ENCODE results near the gene ADAM10.

Gene ADAM10

GRCh38 chr15:58755956-58756355, 6.4 kb upstream of the ADAM10 start (continued):
- no peak for TF ChIP-seq INSM2 (tag by site-specific recombination; IDR thresholded peaks at IDR 0.05)
- TF ChIP-seq ZNF837 (tag by site-specific recombination; IDR thresholded peaks at IDR 0.05) = no peak
- TF ChIP-seq ZNF362 (tag by site-specific recombination; IDR thresholded peaks at IDR 0.05) = no peak
- TF ChIP-seq ZNF341 (tag by site-specific recombination; IDR thresholded peaks at IDR 0.05; ENCODE audit: low read depth) = no peak
- no peak for TF ChIP-seq GLIS2 (tag by site-specific recombination; IDR thresholded peaks at IDR 0.05)
- TF ChIP-seq ZBTB49 (tag by site-specific recombination; IDR thresholded peaks at IDR 0.05; ENCODE audit: low read depth) = no peak
- no peak for TF ChIP-seq ZNF280D (tag by site-specific recombination; IDR thresholded peaks at IDR 0.05)
- TF ChIP-seq RBAK (tag by site-specific recombination; IDR thresholded peaks at IDR 0.05) = no peak

GRCh38 chr15:58755350-58755749, 5.8 kb upstream of the ADAM10 start:
- no peaks in the 10 kb centered on the region for H3K36me3 ChIP-seq (ENCODE audit: control insufficient read depth in 2 of 2, insufficient read depth in 1 of 2, low read length in 2 of 2)
- no peak overlapping the region for H3K27ac ChIP-seq (ENCODE audit: extremely low read depth, low read depth, low read length)
- ChIA-PET CTCF (interaction anchor here (0.6 kb wide), 1 partner anchor 113 kb away, joined by 3 read pairs; no protein-coding TSS in a partner anchor), POLR2A (interaction anchor here (1.8 kb wide), 1 partner anchor 16 kb away, joined by 6 read pairs; the partner anchor contains the start of gene MINDY2)
- no peaks in the 10 kb centered on the region for H3K9me3 ChIP-seq (ENCODE audit: control insufficient read depth, insufficient read depth, low read depth, low read length)
- TF ChIP-seq ZBTB20 (tag by site-specific recombination; IDR thresholded peaks at IDR 0.05) = no peak
- no peak overlapping the region for H3K4me3 ChIP-seq (ENCODE audit: low read depth, low read length)
- H3K4me1 ChIP-seq (ENCODE audit: control insufficient read depth, insufficient read depth, low read length) = peaks cover 3% of the 10 kb centered on the region; the same call in 1 of the 2 replicates

GRCh38 chr15:58752716-58753115, 3.2 kb upstream of the ADAM10 start:
- POLR2A ChIA-PET = interaction anchor here (0.7 kb wide), 1 partner anchor 426 kb away, joined by 3 read pairs; no protein-coding TSS in a partner anchor
- Histone ChIP-seq H3K9me3 (ENCODE audit: control insufficient read depth, insufficient read depth, low read depth, low read length) (no peaks in the 10 kb centered on the region), H3K27ac (ENCODE audit: extremely low read depth, low read depth, low read length) (no peak overlapping the region), H3K4me3 (ENCODE audit: low read depth, low read length) (no peak overlapping the region), H3K36me3 (ENCODE audit: control insufficient read depth in 2 of 2, insufficient read depth in 1 of 2, low read length in 2 of 2) (no peaks in the 10 kb centered on the region), H3K4me1 (ENCODE audit: control insufficient read depth, insufficient read depth, low read length) (peaks cover 3% of the 10 kb centered on the region; the same call in 1 of the 2 replicates)
- TF ChIP-seq GLIS1 (tag by site-specific recombination; IDR thresholded peaks at IDR 0.05) (peak; percentile 41), PRDM10 (tag by site-specific recombination; IDR thresholded peaks at IDR 0.05) (no peak), ZNF596 (tag by site-specific recombination; IDR thresholded peaks at IDR 0.05) (no peak)
- CTCF ChIA-PET = no interaction called here

Data from HEK293 (cell line).